HG03066 (cell line): Measurements from ENCODE around the gene RAMP3.
"Not testable (repeated sequence)": the region's sequence is repeated elsewhere in the genome, so short reads cannot be mapped to it uniquely, and the experiment has no call there.

Source experiments
- ATAC-seq: cut with Tn5 transposase; IDR thresholded peaks from one replicate; pipeline ENCODE4 v1.9.1; 2021; ENCODE audit warnings: low read depth; ENCODE audit not compliant: unreplicated experiment

Gene RAMP3

GRCh38 chr7:45188736-45189135, 31.1 kb downstream of the RAMP3 start:
- no peak for ATAC-seq

- ATAC-seq = no peak
Observed at GRCh38 chr7:45189151-45189970, 31.8 kb downstream of the RAMP3 start.

- ATAC-seq = no peak
Observed at GRCh38 chr7:45190406-45191165, 33.0 kb downstream of the RAMP3 start.

- ATAC-seq = no peak
Observed at GRCh38 chr7:45191396-45191795, 33.8 kb downstream of the RAMP3 start.

GRCh38 chr7:45192621-45193041, 35.0 kb downstream of the RAMP3 start:
- no peak for ATAC-seq

GRCh38 chr7:45193828-45194227, 36.2 kb downstream of the RAMP3 start:
- no peak for ATAC-seq

- ATAC-seq = no peak
Observed at GRCh38 chr7:45196374-45196773, 38.8 kb downstream of the RAMP3 start.

- no peak for ATAC-seq
Observed at GRCh38 chr7:45197461-45197860, 39.9 kb downstream of the RAMP3 start.

GRCh38 chr7:45198986-45199385, 41.4 kb downstream of the RAMP3 start:
- ATAC-seq = no peak

- ATAC-seq = no peak
Observed at GRCh38 chr7:45199506-45199905, 41.9 kb downstream of the RAMP3 start.

- ATAC-seq = no peak
Observed at GRCh38 chr7:45202625-45203024, 45.0 kb downstream of the RAMP3 start.

- ATAC-seq = no peak
Observed at GRCh38 chr7:45203036-45203435, 45.4 kb downstream of the RAMP3 start.

- ATAC-seq = no peak
Observed at GRCh38 chr7:45203459-45203858, 45.9 kb downstream of the RAMP3 start.

- no peak for ATAC-seq
Observed at GRCh38 chr7:45203936-45204445, 46.4 kb downstream of the RAMP3 start.

- ATAC-seq = not testable (repeated sequence)
Observed at GRCh38 chr7:45206266-45206665, 48.7 kb downstream of the RAMP3 start.

GRCh38 chr7:45209909-45210308, 52.3 kb downstream of the RAMP3 start:
- ATAC-seq = not testable (repeated sequence)

- no peak for ATAC-seq
Observed at GRCh38 chr7:45211066-45211465, 53.5 kb downstream of the RAMP3 start.

GRCh38 chr7:45211958-45212357, 54.4 kb downstream of the RAMP3 start:
- ATAC-seq = no peak

- ATAC-seq = no peak
Observed at GRCh38 chr7:45212606-45213005, 55.0 kb downstream of the RAMP3 start.

- ATAC-seq = no peak
Observed at GRCh38 chr7:45215601-45216062, 58.0 kb downstream of the RAMP3 start.

- no peak for ATAC-seq
Observed at GRCh38 chr7:45216181-45216580, 58.6 kb downstream of the RAMP3 start.
